Large intestine (tissue), 12 donors: Measurements from ENCODE around the gene AGR3. TPM values are rescaled to one million over a fixed set of nuclear protein-coding genes. Genes with fewer than 3 reads are reported as not detected.

Experiments used
- DNase-seq, 2 donors: peaks; one replicate each; pipeline versions ENCODE4 v3.0.0 to v3.0.0-alpha.2; 2013
- H3K27ac ChIP-seq: one replicate; pipeline ENCODE4 v1.5.1; 2013; ENCODE audit warnings: low read length
- H3K27me3 ChIP-seq: 2 replicates; pipeline ENCODE4 v1.6.1; 2013; ENCODE audit warnings: low read length; ENCODE audit not compliant: control insufficient read depth, insufficient read depth
- H3K36me3 ChIP-seq: 2 replicates; pipeline ENCODE4 v1.6.1; 2013; ENCODE audit warnings: low read length; ENCODE audit not compliant: control insufficient read depth, insufficient read depth
- H3K4me1 ChIP-seq: one replicate; pipeline ENCODE4 v1.6.1; 2013; ENCODE audit warnings: low read length; ENCODE audit not compliant: control insufficient read depth, insufficient read depth
- H3K4me3 ChIP-seq: one replicate; pipeline ENCODE4 v1.5.1; 2013; ENCODE audit warnings: low read length
- H3K9me3 ChIP-seq: one replicate; pipeline ENCODE4 v1.6.1; 2013; ENCODE audit warnings: mild to moderate bottlenecking, low read depth, low read length, moderate library complexity; ENCODE audit not compliant: control insufficient read depth
- WGBS: methylation state at CpG from one replicate; pipeline ENCODE4 v1.1.5; 2013; ENCODE audit warnings: low lambda C conversion rate; ENCODE audit not compliant: insufficient coverage; 5-methylcytosine and 5-hydroxymethylcytosine counted together
- long read RNA-seq, 11 donors: transcript quantifications; one replicate each; lab custom pipeline, GENCODE V29; 2026
- polyA plus RNA-seq: library from polyadenylated mRNA; unstranded; fragments of 120-200 nt; gene quantifications from one replicate; pipeline ENCODE4 v1.2.1, GENCODE V29; 2013

The AGR3 gene
- 213 TPM for polyA plus RNA-seq
- long read RNA-seq, donor 1, transcript AGR3-201 (8 exons, 749 nt) = major isoform, 54 of 166 reads
- long read RNA-seq, donor 1, partial matches to known transcripts = 109 of 166 reads
- long read RNA-seq, donor 1, other reads (novel, unspliced or antisense) = 0 of 166 reads
- long read RNA-seq, donor 2, transcript AGR3-201 (8 exons, 749 nt) = major isoform, 86 of 316 reads
- long read RNA-seq, donor 2, transcript AGR3-202 (7 exons, 563 nt) = minor isoform, 6 of 316 reads
- long read RNA-seq, donor 2, partial matches to known transcripts = 205 of 316 reads
- long read RNA-seq, donor 2, other reads (novel, unspliced or antisense) = 14 of 316 reads
- long read RNA-seq, donor 3, transcript AGR3-202 (7 exons, 563 nt) = minor isoform, 9 of 546 reads
- long read RNA-seq, donor 3, transcript AGR3-201 (8 exons, 749 nt) = major isoform, 168 of 546 reads
- long read RNA-seq, donor 3, partial matches to known transcripts = 328 of 546 reads
- long read RNA-seq, donor 3, other reads (novel, unspliced or antisense) = 38 of 546 reads
- long read RNA-seq, donor 4, transcript AGR3-201 (8 exons, 749 nt) = major isoform, 18 of 33 reads
- long read RNA-seq, donor 4, partial matches to known transcripts = 10 of 33 reads
- long read RNA-seq, donor 4, other reads (novel, unspliced or antisense) = 5 of 33 reads
- long read RNA-seq, donor 5, transcript AGR3-201 (8 exons, 749 nt) = major isoform, 36 of 192 reads
- long read RNA-seq, donor 5, partial matches to known transcripts = 145 of 192 reads
- long read RNA-seq, donor 5, other reads (novel, unspliced or antisense) = 8 of 192 reads
- long read RNA-seq, donor 6, transcript AGR3-201 (8 exons, 749 nt) = major isoform, 87 of 227 reads
- long read RNA-seq, donor 6, partial matches to known transcripts = 115 of 227 reads
- long read RNA-seq, donor 6, other reads (novel, unspliced or antisense) = 17 of 227 reads
- long read RNA-seq, donor 7, transcript AGR3-201 (8 exons, 749 nt) = major isoform, 35 of 99 reads
- long read RNA-seq, donor 7, partial matches to known transcripts = 63 of 99 reads
- long read RNA-seq, donor 7, other reads (novel, unspliced or antisense) = 0 of 99 reads
- long read RNA-seq, donor 8, transcript AGR3-201 (8 exons, 749 nt) = major isoform, 150 of 421 reads
- long read RNA-seq, donor 8, partial matches to known transcripts = 237 of 421 reads
- long read RNA-seq, donor 8, other reads (novel, unspliced or antisense) = 27 of 421 reads
- long read RNA-seq, donor 9, transcript AGR3-201 (8 exons, 749 nt) = major isoform, 107 of 323 reads
- long read RNA-seq, donor 9, transcript AGR3-202 (7 exons, 563 nt) = minor isoform, 11 of 323 reads
- long read RNA-seq, donor 9, partial matches to known transcripts = 174 of 323 reads
- long read RNA-seq, donor 9, other reads (novel, unspliced or antisense) = 28 of 323 reads
- long read RNA-seq, donor 10, transcript AGR3-202 (7 exons, 563 nt) = minor isoform, 5 of 335 reads
- long read RNA-seq, donor 10, transcript AGR3-201 (8 exons, 749 nt) = major isoform, 98 of 335 reads
- long read RNA-seq, donor 10, partial matches to known transcripts = 201 of 335 reads
- long read RNA-seq, donor 10, other reads (novel, unspliced or antisense) = 31 of 335 reads
- long read RNA-seq, donor 11, transcript AGR3-201 (8 exons, 749 nt) = major isoform, 62 of 185 reads
- long read RNA-seq, donor 11, partial matches to known transcripts = 112 of 185 reads
- long read RNA-seq, donor 11, other reads (novel, unspliced or antisense) = 10 of 185 reads

DNA sequence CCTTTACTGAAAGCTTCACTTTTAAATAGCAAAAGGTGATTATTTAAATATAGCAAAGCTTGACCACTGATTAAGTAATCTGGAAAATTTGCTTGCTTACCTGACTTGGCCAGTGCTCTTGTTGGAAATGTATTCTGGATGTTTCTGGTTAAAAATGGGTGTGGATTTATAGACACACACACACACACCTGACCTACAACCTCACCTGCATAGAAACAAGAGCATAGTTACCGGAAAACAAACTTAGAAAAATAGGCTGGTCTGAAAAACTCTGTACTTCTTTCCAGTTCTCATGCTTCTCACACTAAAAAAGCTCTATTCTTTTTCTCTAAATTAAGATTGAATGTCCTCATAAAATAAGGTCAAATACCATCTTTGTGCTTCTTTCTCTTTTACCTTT is at the start of gene AGR3:
Gene AGR3 (minus strand): TSS at position 140 of the 400 bp plus-strand sequence. CDS start 3,365 bp downstream, outside the sequence.
- Histone ChIP-seq H3K4me3 (peak within 1 kb of the TSS; percentile 73), H3K27me3 (no peaks in the 10 kb centered on the region), H3K36me3 (no peaks in the 10 kb centered on the region), H3K9me3 (no peaks in the 10 kb centered on the region), H3K4me1 (peaks cover 11% of the 10 kb centered on the region), H3K27ac (peak within 1 kb of the TSS; percentile 99)
- WGBS = 14% methylated on average over 1 of the region's 1 CpG
- peak; percentile 83 to 90 for DNase-seq

DNA sequence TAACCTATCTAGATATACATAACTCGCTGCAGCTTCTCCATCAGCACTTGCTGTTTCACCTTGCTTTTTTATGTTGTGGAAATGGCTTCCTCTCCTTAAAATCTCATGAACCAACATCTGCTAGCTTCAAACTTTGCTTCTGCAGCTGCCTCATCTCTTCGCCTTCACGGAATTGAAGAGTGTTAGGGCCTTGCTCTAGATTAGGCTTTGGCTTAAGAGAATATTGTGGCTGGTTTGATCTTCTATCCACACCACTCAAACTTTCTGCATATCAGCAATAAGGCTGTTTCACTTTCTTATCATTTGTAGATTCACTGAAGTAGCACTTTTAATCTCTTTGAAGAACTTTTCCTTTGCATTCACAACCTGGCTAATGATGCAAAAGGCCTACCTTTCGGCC is 49.2 kb upstream of the AGR3 start:
- no peak for DNase-seq
- H3K4me1 ChIP-seq = no peaks in the 10 kb centered on the region
- H3K4me3 ChIP-seq = no peak overlapping the region
- no peak overlapping the region for H3K27ac ChIP-seq
- no peaks in the 10 kb centered on the region for H3K9me3 ChIP-seq
- WGBS = no CpG with 5 or more reads among the region's 4 CpGs
- no peaks in the 10 kb centered on the region for H3K36me3 ChIP-seq
- no peaks in the 10 kb centered on the region for H3K27me3 ChIP-seq

DNA sequence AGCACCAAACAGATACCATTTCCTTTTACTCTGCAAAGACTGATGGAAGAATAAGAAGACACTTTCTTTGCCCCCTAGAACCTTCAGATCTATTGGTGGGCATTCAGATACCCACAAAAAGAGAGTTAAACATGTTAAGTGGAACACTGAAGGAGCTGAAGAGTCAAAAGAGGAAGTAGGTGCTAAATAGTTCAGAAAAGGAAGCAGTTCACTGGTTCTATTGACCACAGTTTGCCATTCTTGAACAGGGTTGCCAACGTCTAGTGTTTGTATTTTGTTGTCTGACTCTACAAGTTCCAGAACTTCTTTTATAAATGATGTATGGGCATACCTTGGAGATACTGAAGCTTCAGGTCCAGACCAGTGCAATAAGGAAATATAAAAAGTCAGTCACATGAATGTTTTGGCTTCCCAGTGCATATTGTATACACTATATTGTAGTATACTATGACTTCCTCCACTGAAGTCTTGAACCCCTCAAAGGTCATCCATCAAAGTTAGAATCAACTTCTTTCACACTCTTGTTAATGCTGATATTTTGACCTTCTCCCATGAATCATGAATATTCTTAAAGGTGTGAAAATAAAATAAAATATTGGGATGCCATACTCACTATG is 47.5 kb upstream of the AGR3 start:
- Histone ChIP-seq H3K4me1 (no peaks in the 10 kb centered on the region), H3K9me3 (no peaks in the 10 kb centered on the region), H3K27me3 (no peaks in the 10 kb centered on the region), H3K27ac (no peak overlapping the region), H3K4me3 (no peak overlapping the region), H3K36me3 (no peaks in the 10 kb centered on the region)
- DNase-seq = no peak
- WGBS = no CpG with 5 or more reads among the region's 1 CpG

DNA sequence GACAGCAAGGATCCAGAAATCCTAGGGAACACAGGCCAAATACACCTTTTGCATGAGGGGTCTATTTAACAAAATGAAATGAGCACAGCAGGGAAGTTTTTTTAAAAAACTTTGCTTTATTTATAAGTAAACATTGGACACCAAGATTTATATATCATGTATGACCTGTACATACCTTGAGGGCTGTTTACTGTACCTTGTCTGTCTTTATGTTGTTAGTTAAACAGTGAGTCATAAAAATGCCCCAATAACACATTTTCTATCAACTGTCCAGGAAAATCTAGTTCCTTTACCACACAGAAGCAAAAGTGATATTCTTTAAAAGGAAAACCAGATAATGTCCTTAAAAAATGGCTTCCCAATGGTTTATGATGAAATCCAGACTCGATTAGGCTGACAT is 45.1 kb upstream of the AGR3 start:
- WGBS = no CpG with 5 or more reads among the region's 1 CpG
- Histone ChIP-seq H3K4me3 (no peak overlapping the region), H3K36me3 (no peaks in the 10 kb centered on the region), H3K9me3 (no peaks in the 10 kb centered on the region), H3K27me3 (no peaks in the 10 kb centered on the region), H3K27ac (no peak overlapping the region), H3K4me1 (peaks cover 2% of the 10 kb centered on the region)
- no peak for DNase-seq

DNA sequence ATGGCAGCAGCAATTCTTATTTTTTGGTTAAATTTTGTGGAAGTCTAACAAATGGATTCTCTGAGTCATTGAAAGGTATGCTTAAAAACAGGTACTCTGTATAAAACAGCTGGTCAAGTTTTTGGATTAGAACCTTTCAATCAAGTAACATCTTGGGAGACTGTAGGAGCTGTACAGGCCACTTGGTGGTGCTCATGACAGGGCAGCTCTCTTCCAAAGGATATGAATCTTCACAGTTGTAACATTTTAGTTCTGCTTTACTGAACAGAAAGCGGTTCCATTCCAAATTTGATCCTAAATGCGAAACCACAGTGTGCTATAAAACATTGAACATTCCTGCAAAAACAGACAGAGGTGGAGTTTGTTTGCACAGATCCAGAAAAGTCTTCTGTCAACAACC is 44.5 kb upstream of the AGR3 start:
- no peak overlapping the region for H3K4me3 ChIP-seq
- no peaks in the 10 kb centered on the region for H3K27me3 ChIP-seq
- H3K9me3 ChIP-seq = no peaks in the 10 kb centered on the region
- H3K4me1 ChIP-seq = peaks cover 7% of the 10 kb centered on the region
- H3K36me3 ChIP-seq = no peaks in the 10 kb centered on the region
- no peak overlapping the region for H3K27ac ChIP-seq
- WGBS = no CpG with 5 or more reads among the region's 2 CpGs
- DNase-seq = no peak

DNA sequence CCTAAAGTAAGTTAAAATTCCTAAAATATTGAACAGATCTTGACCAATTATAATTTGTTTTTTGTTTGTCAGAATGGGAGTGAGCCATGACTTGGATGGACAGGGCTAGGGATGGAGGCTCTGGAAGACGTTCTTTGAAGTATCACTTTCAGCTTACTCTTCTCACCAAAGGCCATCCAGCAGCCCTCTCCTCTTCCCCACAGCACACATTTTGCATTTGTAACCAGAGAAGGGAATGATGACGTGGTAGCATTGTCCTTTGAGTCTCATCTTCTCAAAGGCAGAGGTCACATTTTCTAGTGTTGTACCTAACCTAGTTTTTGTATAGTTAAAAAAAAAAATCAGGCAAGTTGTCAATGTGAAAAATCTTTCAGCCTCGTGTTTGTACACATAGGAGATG is 43.8 kb upstream of the AGR3 start:
- no peaks in the 10 kb centered on the region for H3K9me3 ChIP-seq
- no peak overlapping the region for H3K4me3 ChIP-seq
- no peaks in the 10 kb centered on the region for H3K27me3 ChIP-seq
- WGBS = 50% methylated on average over 2 of the region's 3 CpGs
- no peak for DNase-seq
- H3K4me1 ChIP-seq = peaks cover 14% of the 10 kb centered on the region
- no peaks in the 10 kb centered on the region for H3K36me3 ChIP-seq
- no peak overlapping the region for H3K27ac ChIP-seq

DNA sequence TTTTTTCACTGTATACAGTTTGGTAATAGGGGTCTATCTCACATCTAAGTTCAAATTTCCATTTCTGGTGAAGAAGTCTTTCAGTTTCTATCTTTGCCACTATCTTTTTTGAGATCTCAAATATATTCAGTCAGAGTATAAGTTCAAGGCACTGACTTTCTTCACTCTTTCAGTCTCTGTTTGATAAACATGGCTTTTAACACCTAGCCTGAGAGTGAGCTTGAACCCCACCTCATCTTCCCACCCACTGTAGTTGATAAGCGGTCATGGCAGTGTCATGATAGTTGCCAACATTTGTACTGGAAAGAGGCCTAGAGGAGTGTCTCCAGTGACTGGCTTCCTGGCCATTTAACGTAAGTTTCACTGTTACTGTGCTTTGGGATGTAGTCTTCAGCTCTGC is 41.2 kb upstream of the AGR3 start:
- H3K27ac ChIP-seq = no peak overlapping the region
- no peaks in the 10 kb centered on the region for H3K9me3 ChIP-seq
- peaks cover 16% of the 10 kb centered on the region for H3K4me1 ChIP-seq
- no peaks in the 10 kb centered on the region for H3K27me3 ChIP-seq
- H3K4me3 ChIP-seq = no peak overlapping the region
- no peak for DNase-seq
- WGBS = 100% methylated on average over 1 of the region's 2 CpGs
- no peaks in the 10 kb centered on the region for H3K36me3 ChIP-seq

DNA sequence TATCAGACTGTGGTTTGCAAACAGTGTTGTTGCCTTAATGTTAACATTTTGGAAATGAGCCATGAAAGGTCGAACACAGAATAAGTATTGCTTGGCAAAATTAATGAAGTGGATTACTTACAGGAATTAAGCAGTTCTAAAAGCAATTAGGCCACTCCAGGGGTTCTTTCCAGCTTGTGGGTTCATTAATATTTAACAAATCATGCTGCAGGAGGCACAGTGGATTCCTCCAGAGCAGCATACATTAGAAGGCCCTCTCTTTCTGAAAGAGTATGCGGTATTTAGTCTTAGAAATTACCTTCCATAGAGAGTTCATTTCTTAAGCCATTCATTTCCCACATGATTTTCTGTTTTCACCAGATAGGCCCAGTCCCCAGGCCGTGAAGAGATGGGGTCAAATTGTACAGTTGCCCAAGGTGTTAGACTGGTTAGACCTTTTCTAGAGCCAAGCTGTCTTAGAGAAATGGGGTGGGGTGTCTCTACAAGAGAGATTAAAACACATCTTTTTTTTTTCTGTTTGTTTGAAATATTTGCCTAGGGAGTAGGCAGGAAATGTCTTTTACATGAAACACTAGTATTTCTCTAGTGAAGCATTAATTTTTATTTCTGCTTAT is 40.0 kb upstream of the AGR3 start:
- peak in 1 of 2 donors; percentile 75 for DNase-seq
- 8% methylated on average over 2 of the region's 3 CpGs for WGBS

DNA sequence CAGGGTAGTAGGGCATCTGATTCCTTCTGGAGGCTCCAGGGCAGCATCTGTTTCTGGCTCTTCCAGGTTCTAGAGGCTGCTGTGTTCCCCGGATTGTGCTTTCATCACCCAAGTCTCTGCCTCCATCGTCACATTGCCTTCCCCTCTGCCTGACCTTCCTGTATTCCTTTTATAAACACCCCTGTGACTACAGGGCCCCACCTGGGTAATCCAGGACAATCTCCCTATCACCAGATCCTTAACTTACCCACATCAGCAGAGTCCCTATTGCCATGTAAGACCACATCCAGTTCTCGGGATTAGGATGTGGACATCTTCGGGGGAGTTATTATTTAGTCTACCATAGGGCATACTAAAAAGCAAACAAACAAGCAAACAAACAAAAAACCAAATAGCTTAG is 39.4 kb upstream of the AGR3 start:
- Histone ChIP-seq H3K27me3 (no peaks in the 10 kb centered on the region), H3K27ac (peak overlapping the region; percentile 55), H3K4me1 (peaks cover 33% of the 10 kb centered on the region), H3K36me3 (no peaks in the 10 kb centered on the region), H3K4me3 (no peak overlapping the region), H3K9me3 (no peaks in the 10 kb centered on the region)
- WGBS = 55% methylated on average over 2 of the region's 4 CpGs
- peak in 1 of 2 donors; percentile 24 for DNase-seq

More for the DNA sequence above, 40.0 kb upstream of the AGR3 start:
- H3K27me3 ChIP-seq = no peaks in the 10 kb centered on the region
- H3K9me3 ChIP-seq = no peaks in the 10 kb centered on the region
- peak overlapping the region; percentile 55 for H3K27ac ChIP-seq
- H3K4me1 ChIP-seq = peaks cover 27% of the 10 kb centered on the region
- H3K36me3 ChIP-seq = no peaks in the 10 kb centered on the region
- H3K4me3 ChIP-seq = no peak overlapping the region
